Stimulated activated CD4-positive, alpha-beta T cell treated with anti-CD3 and anti-CD28 coated beads, Interleukin-12 subunit alpha, Interleukin-12 subunit beta, amount 100 ng/mL, for 4 hours (primary cell): ENCODE results near the gene SH3RF3.

ENCODE experiments used
- DNase-seq: peaks from one replicate; pipeline ENCODE4 v3.0.0-alpha.2; 2020

The SH3RF3 gene

GRCh38 chr2:109292386-109292785 is 163.4 kb downstream of the SH3RF3 start:
- DNase-seq: no peak

DNA sequence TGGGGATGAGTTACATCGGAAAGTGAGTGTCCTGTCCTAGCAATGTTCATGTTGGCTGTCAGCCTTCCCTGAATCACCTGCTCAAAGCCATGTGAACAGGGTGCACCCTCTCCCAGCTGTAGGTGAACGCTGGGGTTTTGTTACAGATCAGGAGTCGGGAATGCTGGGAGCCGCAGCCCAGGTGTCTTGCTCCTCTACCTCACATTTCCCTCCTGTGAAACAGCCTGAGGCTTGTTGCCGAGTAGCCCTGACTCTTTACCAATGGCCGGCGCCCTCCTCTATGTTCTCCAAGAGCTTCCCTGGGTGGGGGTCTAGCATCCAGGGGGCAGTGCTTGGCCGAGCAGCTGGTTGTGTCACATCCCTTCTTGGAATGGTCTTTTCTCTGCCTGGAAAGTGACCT is 164.7 kb downstream of the SH3RF3 start:
- no peak for DNase-seq

DNA sequence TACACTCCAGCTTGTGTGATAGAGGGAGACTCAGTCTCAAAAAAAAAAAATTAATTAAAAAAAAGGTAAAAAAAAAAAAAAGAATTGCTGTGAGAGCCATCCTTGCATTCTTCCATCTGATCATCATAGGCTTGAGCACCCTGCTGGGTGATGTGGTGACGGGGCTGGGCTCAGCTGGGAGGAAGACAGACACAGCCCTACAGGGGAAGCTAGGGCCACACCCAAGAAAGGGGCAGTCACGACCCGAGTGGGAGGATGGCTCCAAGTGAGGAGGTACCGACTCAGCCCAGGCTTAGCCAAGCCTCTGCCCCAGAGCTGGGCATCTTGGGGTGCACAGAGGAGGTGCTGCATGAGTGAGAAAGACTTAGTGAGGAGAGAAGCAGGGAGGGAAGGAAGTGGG is 165.5 kb downstream of the SH3RF3 start:
- DNase-seq: no peak

GRCh38 chr2:109295070-109295780 is 166.2 kb downstream of the SH3RF3 start:
- DNase-seq: no peak

- no peak for DNase-seq
These were observed 166.7 kb downstream of the SH3RF3 start for GRCh38 chr2:109295781-109296117.

DNA sequence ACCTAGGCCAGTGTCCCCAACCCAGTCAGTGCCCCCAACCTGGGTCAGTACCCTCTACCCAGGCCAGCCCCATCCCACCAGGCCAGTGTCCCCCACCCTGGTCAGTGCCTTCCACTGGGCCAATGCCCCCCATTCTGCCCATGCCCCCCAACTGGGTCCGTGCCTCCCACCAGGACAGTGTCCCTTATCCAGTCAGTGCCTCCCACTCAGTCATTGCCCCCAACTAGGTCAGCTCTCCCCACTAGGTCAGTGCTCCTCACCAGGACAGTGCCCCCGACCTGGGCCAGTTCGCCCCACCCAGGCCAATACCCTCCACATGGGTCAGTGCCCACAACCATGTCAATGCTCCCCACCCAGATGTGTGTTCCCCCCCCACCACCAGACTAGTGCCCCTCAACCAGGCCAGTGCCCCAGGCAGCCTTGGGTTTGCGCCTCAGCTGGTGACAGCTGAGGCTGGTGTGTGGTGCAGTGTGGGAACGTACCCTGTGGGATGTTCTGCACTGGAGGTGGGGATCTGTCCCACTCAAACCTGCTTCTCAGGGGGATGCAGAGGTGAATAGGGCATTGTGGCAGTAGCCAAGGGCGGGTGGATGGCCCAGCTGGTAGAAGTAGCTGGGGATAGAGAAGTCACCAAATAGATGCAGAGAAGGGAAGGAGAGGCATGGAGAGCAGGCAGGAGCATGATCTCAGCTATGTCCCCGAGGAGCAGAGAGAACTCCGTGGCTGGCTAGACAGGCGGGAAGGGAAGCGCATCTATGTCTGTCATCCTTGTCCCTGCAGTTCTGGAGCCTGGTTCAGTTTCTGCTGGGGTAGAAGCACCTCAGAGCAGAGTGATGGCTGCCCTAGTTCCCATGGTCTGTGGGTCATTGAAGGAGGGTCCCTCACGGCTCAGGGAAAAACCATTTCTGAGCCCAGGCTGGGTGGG is 168.8 kb downstream of the SH3RF3 start:
- DNase-seq: no peak

GRCh38 chr2:109298851-109299250 is 169.8 kb downstream of the SH3RF3 start:
- no peak for DNase-seq

DNA sequence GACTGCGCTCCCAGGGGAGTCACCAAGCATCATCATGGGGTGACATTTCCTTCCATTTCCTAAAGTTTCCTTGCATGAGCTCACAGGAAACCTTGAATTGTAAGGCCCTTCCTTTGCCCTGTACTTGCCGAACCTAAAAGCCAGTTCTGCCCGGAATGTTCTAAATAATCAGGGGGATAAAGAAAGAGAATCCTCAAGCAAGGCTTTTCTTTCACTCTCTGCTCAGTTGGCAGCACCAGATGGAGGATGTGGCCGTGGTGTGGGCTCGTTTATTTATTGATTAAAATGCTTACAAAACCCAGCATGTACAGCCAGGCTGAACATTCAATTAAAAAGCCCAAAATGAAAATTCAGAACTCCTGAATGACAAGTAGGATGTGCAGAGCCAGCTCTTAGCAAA is 170.5 kb downstream of the SH3RF3 start:
- DNase-seq: no peak

GRCh38 chr2:109300582-109300981 is 171.6 kb downstream of the SH3RF3 start:
- no peak for DNase-seq

DNA sequence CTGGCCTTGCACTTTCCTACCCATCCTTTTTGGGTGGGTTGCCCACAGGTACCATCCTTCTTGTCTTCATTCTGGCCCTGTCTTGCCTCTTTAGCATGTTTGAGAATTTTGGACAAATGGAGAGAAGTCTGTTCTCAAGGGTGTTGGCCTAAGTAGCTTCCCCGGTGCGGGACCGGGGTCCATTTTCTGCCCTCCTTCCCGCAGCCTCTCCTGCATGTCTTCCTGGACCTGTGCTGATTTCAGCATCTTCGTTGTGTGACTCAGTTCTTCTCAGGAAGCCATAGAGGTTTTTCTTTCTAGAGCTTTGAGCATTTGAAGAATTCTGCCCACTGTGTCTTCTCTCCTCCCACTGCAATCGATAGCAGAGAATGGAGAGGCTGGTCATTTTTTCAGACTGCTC is 172.7 kb downstream of the SH3RF3 start:
- no peak for DNase-seq

DNA sequence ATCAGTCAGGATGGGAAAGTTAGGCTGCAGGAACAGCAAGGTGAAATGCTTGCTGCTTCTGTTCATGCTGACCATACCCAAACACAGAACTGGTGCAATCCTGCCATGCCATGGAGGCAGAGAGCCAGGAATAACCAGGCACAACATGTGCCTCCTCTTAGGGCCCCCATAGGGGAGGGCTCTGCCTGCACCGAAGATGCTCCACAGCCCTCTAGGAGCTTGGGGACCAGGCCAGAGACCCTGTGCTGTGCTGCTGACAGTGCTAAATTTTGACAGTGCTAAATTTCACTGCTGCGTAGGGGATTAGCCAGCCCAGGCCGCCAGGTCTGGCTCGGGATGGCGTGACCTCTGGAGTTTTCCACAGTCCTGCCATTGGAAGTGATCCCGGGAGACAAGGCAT is 173.3 kb downstream of the SH3RF3 start:
- no peak for DNase-seq

- DNase-seq: no peak
These were observed 175.2 kb downstream of the SH3RF3 start for GRCh38 chr2:109304242-109304641.

DNA sequence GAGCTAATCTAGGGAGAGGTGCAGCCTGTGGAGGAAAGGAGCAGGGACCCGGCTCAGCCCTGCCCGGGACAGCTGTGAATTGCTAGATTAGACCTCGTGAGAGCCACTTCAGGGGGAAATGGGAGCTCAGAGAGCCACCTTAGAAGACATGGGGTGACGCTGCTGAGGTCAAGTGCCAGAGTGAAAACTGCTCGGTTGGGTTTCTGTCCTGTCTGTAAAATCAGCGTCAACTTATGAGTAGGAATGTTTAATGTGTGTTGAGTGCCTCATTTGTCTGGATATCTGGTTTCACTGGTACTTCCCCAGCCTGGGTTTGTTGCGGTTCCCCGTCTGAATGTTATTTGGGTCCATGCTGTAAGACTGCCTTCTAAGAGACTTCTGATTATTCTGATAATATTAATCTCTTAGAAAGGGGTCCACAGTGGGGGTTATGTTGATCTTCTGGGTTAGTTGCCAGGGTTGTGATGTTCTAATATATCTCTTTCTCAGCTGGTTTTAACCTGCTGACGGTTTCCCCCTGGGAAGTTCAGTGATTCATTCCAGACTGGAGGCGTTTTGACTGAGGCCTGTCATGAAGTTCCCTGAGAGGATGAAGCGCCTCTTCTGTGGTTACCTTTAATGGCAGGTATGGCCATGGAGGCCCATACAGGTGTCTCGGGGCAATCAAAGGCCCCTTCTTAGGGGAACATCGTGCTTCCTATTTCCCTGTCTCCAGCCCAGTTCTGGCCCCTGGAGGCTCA is 175.9 kb downstream of the SH3RF3 start:
- no peak for DNase-seq

DNA sequence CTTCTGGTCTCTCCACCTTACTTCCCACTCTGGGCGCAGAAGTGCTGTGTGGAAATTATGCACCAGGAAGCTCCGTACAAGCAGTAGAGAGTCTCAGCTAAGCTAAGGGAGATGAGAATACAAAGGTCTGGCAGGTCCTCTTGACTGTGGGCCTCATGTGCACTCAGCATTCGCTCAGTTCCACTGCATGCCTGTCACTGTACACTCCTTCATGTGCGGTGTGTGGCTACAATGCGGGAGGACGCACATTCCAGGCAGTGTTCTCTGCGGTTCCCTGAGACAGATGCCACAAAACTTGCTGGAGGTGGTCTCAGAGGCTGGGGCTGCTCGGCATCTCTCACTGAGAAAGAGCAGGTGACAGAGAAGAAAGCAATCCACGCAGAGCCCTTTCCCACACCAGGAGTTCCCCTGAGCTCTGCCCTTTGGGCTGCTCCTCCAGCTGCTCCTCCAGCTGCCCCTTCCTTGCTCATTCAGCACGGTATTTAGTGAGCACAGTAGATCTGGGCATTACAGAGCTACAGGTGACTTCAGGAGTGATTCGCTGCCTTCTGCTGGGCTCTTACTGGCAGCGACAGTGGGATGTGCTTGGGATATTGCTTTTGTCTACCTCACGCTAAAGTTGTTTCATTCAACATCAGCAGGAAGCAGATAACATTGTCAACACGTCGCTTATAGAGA is 176.6 kb downstream of the SH3RF3 start:
- DNase-seq: no peak

DNA sequence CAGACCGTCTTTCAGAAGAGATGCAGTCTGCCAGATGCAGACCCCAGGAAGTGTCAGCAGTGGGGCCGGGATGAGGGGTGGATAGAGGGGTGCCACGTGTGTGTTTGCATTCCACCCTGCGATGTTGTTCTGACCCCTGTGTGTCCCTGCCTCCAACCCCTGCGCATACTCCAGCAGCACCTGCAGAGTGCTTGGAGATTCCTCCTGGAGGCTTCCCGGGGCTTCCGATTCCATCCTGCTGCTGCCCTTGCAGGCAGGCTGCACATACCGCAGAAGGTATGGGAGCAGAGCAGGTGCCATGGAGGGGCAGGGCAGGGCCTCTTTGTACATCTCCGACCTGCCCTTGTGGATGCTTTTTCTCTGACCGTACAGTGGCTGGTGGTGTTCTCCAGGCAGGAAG is 177.2 kb downstream of the SH3RF3 start:
- no peak for DNase-seq

DNA sequence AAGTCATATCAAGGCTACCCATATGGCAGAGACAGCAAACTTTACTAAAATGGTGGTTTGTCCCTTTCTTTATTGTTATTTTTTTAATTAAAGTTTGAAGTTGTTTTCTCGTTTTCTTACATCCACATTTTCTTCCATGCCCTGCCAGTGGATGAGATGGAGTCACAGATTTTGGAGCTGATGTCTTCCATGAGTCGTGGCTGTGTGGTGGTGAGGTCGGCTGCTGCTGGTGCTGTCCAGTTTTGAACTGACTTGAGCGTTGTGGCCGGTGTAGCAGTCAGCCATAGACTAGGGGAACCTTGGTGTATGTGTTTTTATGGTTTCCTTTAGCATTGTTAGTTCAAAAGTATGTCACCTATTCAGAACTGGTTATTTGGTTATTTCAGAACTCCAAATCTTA is 182.8 kb downstream of the SH3RF3 start:
- no peak for DNase-seq

DNA sequence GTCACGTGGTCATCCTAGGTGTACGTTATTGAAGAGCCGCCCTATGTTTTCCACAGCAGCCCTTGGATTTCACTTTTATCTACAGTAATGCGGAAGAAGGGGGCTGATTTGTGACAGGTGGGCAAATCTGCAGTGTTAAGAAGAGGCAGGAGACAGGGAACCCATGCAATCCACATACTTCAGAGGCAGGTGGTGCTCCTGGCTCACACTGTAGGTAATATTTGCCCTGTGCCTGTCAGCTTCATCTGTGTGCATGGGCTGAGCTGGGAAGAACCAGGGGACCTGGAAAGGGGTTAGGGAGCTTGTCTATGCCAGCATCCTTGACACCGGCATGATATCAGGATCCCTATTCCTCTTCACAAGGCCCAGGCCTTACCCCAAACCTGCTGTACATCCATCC is 183.9 kb downstream of the SH3RF3 start:
- DNase-seq: no peak

DNA sequence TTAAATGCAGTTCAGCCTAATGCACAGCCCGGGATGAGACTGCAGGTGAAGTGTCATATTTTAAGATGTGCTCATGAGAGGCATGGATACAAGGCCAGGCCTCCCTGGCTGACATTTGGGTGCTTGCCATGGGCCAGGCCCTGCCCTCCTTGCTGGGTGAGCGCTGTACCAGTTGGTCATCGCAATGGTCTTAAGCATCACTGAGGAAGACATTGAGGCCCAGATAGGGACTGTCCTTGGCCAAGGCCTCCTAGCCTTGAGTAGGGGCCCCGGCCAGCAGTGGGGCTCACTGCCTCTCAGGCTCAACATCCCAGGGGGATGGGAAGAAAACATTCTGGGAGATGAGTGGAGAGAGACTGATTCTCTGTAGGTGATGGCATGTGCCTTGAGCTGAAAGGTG is 184.3 kb downstream of the SH3RF3 start:
- DNase-seq: no peak

DNA sequence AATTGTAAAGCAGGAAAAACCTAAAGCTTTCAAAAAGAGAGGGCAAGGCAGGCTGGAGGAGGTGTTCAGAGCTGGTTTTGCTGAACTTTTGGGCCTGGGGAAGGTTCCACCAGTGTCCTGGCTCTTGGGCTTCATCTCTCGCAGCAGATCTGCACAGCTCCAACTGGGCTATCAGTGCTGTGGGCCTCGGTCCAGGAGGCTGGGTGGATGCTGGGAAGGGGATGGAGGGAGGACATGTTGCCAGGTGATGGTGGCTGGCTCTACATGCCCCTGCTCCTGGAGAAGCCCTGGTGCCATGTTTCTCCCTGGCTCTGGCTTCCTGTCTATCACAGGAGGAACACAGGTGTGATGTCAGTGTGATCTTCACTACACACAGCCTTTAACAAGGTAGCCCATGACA is 187.1 kb downstream of the SH3RF3 start:
- DNase-seq: no peak

- no peak for DNase-seq
These were observed 188.6 kb downstream of the SH3RF3 start for GRCh38 chr2:109317471-109318095.

GRCh38 chr2:109318150-109318948 is 189.3 kb downstream of the SH3RF3 start:
- DNase-seq: no peak

DNA sequence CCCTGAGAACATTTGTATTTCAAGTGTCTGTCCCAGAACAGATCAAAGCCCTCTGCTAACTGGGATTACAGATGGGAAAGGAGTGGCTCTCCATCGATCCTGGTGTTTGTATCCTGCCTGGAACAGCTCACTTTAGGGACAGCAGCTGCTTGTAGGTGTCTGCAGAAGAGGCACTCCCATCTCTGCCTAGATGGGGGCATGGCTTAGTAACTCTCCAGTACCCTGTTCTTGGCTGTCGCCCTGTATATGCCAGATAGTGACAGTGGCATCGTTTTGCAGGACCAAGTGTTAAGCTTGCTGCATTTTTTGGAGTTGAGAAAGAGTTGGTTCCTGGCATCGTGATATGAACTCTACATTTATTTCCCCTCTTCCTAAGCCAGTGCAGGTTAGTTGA is 189.9 kb downstream of the SH3RF3 start:
- no peak for DNase-seq
